DMS 273 treated with DMSO at 0.1 percent for 48 hours (cell line): ENCODE results near the gene PKD1.
"Not testable (repeated sequence)": the region's sequence is repeated elsewhere in the genome, so short reads cannot be mapped to it uniquely, and the experiment has no call there.

ENCODE experiments used
- DNase-seq: peaks from one replicate; lab custom pipeline; 2025; lab: John Stamatoyannopoulos, UW

The PKD1 gene

GRCh38 chr16:2107121-2107790 is 28.4 kb downstream of the PKD1 start:
- DNase-seq: not testable (repeated sequence)

DNA sequence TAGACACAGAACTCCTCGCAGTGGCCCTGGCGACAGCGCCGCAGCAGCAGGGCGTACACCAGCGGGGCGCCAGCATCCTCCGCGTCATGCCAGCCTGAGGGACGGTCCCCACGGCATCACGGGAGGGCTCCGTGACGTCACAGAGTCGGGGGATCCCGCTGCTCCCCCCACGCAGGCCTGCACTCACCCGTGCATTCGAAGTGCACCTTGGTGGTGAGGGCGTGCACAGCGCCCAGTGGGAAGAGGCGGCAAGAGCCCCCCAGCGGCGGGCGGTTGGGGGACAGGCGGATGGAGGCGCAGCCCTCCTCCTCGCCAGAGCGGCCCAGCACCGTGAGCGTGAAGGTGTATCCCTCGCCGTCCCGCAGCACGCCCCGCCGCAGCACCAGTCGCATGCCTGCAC is 29.5 kb downstream of the PKD1 start:
- not testable (repeated sequence) for DNase-seq

- not testable (repeated sequence) for DNase-seq
Observed at GRCh38 chr16:2105769-2106168, 29.9 kb downstream of the PKD1 start.

GRCh38 chr16:2105291-2105690 is 30.4 kb downstream of the PKD1 start:
- DNase-seq: not testable (repeated sequence)

DNA sequence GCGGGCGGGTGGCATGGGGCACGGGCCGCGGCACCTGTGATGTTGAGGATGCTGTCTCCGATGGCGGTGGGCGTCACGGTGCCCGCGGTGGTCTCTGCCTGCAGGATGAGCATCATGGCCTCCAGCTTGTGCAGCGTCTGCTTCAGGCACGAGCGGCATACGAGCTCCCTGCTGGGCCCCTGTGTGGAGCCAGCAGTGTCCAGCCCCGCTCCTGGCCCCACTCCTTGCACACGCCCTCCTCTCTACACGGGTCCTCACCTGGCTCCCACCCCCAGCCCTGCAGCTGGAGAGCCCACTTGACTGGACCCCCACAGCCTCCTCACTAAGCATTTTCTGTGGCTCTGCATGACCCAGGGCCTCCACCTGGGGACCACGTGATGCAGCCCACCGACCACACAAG is 31.2 kb downstream of the PKD1 start:
- DNase-seq: not testable (repeated sequence)

DNA sequence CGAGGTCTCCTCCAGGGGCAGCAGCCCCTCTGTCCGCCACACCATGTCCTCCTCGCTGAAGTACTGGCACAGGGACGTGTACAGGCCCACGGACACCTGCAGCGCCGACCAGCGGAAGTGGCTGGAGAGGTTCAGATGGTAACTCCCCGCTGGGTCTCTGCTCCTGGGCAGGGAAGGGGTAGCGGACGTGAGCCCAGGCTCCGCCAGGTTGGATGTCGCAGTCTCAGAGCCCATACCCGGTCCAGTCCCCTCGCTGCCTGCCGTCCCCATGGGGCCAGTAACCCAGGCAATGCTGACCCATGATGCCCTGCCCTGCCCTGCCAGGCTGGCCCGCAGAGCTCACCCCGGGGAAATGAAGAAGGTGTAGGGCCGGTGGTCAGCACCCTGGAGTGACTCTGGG is 33.2 kb downstream of the PKD1 start:
- DNase-seq: no peak

- DNase-seq: not testable (repeated sequence)
Observed at GRCh38 chr16:2101581-2101980, 34.1 kb downstream of the PKD1 start.

DNA sequence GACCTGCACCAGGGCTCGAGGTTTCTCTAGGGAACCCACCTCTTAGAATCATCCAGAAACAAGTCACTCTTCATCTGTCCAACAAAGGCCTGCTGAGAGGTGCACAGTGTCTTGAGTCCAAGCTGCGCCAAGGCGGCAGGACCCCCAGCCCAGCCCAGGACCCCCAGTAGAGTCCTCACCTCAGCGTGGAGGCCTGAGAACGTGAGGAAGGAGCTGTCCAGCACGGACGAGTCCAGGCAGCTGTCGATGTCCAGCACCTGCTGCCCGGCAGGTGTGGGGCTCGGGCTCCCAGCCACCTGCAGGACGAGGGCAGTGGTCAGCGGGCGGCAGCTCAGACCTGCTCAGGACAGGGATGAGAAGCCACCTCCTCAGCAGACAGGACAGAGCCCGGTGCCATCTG is 38.0 kb downstream of the PKD1 start:
- DNase-seq: not testable (repeated sequence)

DNA sequence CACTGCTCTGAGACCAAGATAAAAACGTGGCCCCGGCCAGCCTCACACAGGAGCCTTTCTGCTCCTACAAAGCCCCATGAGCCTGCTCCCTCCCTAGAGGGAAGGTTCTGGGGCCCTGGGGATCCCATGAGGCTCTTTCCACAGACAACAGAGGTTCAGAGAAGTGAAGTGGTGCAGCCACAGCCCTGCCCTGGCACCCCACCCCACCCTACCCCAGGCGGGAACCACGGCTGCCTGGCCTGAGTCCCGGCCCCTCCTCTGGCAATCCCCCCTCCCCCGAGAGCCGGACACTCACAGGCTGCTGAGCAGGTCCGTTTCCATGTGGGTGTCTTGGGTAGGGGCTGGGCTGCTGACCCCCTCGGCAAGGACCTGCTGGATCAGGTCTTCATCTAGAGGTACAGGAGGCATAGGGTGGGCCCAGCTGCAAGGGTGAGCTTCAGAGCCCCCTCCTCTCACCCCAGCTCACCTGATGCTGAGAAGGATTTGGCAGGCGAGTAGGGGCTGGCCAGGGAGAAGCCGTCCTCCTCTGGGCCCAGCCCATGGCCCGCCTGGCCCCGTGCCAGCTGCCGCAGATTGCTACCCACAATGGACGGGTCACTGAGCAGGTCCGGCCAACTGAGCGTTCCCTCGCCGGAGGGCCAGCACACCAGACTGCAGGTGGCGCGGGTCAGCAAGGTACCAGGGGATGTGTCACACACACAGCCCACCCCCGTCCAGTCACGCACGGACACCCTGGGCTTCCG is 38.7 kb downstream of the PKD1 start:
- no peak for DNase-seq

DNA sequence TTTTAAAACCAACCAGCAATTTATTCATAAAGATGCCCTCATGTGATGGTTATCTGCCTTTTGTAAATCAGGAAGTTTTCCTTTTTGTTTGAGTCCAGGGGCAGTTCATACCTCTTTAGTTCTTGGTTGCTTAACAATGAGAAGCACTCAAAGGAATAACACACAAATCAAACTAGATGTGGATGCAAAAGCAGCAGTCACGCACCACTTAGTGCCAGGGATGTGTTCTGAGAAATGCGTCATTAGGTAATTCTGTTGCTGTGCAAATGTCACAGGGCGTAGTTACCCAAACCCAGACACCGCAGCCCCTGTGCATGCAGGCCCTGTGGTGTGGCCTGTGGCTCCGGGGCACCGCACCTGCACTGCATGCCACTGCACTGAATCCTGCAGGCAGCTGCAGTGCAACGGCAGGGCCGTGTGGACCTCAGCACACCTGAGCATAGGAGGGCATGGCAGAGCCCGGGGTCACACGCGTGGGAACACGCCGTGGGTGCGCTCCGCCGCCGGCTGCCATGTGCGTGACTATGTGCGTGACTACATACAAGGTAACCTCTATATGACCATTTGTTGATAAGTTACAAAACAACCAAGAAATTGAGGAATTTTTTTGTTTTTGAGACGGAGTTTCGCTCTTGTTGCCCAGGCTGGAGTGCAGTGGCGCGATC is 39.6 kb downstream of the PKD1 start:
- no peak for DNase-seq

DNA sequence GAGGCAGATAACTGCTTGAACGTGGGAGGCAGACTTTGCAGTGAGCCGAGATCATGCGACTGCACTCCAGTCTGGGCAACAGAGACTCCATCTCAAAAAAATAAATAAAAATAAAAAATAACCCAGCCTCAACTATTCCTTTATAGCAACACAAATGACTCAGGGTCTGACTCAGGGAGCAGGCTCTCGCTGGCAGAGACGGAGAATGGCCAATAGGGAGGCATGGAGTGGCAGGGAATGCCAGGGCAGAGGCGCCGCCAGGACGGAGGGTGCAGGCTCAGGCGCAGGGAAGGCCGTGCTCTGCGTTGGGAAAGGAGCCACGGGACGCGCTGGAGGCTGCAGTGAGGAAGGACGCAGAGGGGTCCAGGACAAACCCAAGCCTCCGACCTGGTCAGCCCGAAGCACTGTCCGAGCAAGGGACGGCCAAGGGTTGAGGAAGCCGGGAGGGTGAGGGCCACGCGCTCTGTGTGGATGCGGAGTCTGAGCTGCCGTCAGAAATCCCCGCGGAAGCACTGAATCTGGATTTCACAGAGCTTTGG is 40.3 kb downstream of the PKD1 start:
- no peak for DNase-seq

GRCh38 chr16:2093793-2094192 is 41.9 kb downstream of the PKD1 start:
- DNase-seq: no peak

- DNase-seq: no peak
Observed at GRCh38 chr16:2092866-2093265, 42.8 kb downstream of the PKD1 start.

DNA sequence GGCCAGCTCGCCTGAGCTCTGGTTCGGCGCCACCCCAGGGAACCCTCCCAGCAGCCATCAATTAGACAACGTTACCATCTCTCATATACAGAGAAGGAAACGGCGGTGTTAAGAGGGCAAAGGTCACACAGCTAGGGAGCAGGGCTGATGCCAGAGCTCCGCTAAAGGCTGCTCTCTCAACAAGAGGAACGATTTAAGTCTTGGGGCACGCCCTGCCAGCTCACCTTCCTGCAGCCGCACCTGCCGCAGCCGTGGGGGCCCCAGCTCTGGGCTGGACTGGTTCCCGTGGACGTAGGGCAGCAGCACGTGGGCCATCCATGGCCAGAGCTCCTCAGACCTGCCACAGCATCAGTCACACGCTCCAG is 43.5 kb downstream of the PKD1 start:
- DNase-seq: no peak

DNA sequence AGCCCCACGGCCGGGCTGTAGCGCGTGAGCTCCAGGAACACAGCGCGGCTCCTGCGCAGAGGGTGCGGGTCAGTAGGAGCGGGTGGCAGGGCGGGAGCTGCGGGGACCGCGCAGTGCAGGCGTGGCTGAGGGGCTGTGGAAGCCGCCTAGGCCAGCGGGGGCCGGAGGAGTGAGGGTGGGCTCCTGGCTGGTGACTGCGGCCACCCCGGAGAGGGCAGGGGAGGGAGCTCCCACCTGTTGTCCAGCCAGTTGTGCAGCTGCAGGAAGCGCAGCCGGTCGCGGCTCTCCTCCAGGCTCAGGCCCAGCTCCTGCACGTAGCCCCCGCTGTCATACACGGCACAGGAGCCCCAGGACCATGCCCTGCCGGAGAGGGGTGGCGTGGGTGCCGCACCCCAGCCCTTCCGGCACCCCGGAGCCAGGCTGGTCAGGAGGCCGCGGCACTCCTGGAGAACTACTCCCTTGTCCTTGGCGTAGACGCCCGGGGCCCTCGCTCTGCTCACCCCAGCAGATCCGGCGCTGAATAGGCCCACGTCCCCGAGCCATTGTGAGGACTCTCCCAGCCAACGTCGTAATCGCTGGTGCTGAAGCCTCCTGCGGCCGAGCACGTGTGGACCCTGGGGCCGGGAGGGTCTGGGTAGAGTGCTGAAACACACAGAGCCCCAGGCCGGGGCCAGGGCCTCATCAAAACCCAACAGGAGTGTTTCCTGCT is 44.0 kb downstream of the PKD1 start:
- no peak for DNase-seq

DNA sequence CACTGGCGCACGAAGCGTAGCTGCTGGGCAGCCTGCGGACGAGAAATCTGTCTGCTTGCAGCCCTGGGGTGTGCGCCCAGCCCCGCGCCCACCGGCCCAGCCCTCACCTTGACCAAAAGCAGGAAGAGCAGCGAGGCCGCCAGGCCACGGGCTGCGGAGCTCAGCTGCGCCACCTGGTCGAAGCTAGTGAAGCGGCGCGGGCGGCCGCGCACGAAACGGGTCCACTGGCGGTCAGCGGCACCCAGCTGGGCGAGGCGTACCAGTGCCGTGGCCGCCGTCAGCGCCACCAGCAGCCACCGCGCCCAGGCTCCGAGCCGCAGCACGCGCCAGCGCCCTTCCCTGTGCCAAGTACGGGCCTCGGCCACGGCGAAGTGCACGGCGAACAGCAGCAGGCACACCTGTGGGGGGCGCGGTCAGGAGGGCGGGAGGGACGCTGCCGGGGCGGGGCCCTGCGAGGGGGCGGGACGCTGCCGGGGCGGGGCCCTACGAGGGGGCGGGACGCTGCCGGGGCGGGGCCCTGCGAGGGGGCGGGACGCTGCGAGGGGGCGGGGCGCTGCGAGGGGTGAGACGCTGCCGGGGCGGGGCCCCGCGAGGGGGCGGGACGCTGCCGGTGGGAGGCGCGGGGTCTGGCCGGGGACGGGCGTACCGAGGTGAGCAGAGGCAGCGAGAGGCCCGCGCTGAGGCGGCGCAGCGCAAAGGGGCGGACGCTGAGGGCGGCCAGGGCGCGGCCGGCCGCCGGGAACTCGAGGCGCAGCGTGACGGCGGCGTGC is 44.7 kb downstream of the PKD1 start:
- no peak for DNase-seq

DNA sequence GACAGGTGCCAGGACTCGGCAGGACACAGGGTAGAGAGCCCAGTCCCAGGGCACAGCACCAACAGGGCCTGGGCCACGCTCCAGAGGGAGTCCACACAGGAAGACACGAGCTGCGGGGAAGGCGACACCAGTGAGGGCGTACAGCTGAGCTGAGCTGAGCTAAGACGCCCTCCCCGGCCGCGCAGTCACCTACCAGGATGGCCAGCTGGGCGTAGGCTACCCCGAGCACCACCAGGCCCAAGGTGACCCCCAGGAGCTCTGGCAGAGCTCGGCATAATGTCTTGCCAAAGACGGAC is 45.3 kb downstream of the PKD1 start:
- no peak for DNase-seq

GRCh38 chr16:2089706-2090480 is 45.8 kb downstream of the PKD1 start:
- DNase-seq: no peak

GRCh38 chr16:2088759-2089358 is 46.8 kb downstream of the PKD1 start:
- no peak for DNase-seq
